GM10847 (cell line): Measurements from ENCODE around the gene MRPL37.

Source experiments
- POLR2A ChIP-seq: IDR thresholded peaks from 2 replicates; pipeline ENCODE4 v1.6.1; 2011; ENCODE audit not compliant: insufficient read length; ENCODE audit errors: extremely low read depth

MRPL37 gene

DNA sequence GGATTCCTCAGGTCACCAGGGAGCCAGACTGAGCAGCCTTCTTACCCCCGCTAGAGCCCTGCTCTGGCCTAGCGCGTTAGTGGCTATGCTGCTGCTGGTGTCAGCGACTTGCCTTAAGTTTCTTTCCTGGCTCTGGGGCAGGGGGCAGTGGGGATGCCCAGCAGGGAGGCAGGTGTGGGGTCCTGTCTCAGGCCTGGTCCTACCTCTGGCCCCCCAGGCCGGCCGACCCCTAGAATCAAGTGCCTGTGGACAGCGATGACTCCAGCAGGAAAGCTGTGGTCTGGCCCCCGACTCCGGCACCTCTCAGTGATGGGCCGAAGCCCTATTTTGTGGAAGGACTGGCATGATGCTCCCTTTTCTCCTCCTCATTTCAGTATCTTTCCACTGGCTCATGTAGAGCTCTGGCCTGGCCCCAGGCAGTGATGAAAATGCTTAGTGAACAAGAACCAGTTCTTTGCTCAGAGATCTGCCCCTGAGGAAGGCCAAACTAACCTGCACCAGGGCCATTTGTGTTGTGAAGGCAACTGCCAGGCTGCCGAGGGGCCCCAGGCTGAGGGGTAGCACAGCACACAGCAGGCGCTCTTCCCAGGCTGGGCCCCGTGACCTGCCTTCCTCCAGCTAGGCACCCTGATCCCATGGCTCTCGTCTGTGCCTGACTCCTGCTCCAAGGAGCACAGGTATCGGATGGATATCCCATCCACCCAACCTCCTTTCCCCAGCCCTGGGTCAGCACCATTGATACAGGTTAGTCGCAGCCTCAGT, 23.7 kb downstream of the MRPL37 start:
- no peak for TF ChIP-seq POLR2A

- no peak for TF ChIP-seq POLR2A
These were observed 24.3 kb downstream of the MRPL37 start for GRCh38 chr1:54224233-54224632.

DNA sequence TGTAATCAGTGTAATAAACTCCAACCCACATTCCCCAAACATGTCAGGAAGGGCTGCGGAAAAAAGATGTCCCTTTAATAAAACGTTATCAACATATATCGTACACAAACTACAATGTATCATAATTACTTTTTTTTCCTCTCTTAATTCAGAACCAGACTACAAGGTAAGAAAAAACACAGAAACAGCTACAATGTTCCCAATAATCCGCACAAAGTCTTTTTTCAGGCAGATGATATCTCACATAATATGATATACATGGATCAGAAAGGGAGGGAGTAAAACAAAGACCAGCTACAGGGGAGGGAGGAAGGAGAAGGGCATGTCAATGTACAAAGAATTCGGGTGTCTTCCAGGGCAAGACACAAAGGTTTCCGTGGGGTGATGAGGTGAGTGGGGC, 25.4 kb downstream of the MRPL37 start:
- no peak for TF ChIP-seq POLR2A

- TF ChIP-seq POLR2A = no peak
These were observed 26.1 kb downstream of the MRPL37 start for GRCh38 chr1:54225986-54226559.

DNA sequence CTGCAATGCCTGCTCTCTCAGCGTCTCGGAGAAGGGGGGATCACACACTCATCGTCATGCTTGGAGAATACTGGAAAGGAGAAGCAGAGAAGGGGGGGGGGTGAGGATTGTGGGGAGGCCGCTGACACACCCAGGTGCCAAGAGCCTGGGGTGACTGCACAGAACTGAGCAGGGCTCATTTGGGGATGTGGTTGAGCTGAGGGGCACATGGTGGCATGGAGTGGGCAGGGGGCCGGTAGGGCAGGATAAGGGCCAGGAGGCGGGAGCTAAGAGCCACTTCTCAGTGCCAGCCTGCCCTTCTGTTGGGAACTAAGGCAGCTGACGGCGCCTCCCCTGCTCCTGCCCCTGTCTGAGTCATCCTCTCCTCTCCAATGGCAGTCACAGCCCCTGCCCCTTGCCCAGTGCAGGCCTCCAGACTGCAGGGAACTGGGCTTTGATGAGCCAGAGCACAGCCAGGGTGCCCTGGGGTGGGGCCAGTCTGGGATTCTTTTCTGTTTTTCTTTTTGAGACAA, 27.2 kb downstream of the MRPL37 start:
- no peak for TF ChIP-seq POLR2A

DNA sequence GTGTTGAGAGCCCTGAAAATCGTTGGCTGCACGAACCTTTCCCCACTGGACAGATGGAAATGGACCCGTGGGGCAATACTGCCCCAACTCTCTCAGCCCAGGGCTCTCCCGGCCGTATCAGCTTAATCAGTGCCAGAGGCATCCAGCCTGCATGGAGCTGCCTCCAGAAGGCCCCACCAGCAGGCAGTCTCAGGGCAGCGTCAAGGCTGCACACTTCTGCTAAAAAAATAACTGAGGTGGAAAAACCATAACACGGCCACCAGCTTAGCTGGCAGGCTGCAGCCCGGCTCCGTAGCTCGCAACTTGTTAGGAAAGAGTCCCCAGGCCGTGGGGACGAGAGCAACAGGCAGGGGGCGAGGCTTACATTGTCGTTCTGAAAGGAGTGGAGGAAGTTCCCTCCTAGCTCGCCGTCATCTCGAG, 27.9 kb downstream of the MRPL37 start:
- no peak for TF ChIP-seq POLR2A

GRCh38 chr1:54228638-54229079, 28.7 kb downstream of the MRPL37 start:
- TF ChIP-seq POLR2A = no peak

DNA sequence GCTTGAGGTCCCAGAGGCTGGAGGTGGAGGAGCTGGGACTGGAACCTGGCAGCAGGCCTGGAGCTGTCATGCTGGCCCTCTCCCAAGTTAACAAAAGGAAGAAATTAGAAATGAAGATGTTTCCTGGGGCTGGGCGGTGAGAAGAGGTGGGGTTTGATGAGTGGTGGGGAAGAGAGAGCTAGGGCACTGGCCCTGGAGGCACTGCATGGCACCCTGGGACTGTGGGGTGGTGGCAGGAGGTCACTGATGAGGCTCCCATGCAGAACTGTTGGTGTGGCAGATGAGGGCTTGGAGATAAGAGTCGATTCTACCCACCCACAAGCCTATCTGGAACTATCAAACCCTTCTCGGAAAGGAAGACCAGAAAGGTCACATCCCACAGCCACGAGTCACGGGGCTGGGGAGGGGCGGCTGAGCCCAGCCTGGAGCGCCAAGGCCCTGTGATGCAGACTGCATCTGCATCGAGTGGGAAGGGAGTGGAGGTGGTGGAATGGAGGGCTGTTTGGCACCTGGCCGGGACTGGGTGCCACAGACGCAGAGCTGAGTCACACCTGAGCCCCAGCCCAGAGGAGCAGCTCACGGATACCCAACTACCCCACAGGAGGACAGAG, 29.4 kb downstream of the MRPL37 start:
- TF ChIP-seq POLR2A = no peak

DNA sequence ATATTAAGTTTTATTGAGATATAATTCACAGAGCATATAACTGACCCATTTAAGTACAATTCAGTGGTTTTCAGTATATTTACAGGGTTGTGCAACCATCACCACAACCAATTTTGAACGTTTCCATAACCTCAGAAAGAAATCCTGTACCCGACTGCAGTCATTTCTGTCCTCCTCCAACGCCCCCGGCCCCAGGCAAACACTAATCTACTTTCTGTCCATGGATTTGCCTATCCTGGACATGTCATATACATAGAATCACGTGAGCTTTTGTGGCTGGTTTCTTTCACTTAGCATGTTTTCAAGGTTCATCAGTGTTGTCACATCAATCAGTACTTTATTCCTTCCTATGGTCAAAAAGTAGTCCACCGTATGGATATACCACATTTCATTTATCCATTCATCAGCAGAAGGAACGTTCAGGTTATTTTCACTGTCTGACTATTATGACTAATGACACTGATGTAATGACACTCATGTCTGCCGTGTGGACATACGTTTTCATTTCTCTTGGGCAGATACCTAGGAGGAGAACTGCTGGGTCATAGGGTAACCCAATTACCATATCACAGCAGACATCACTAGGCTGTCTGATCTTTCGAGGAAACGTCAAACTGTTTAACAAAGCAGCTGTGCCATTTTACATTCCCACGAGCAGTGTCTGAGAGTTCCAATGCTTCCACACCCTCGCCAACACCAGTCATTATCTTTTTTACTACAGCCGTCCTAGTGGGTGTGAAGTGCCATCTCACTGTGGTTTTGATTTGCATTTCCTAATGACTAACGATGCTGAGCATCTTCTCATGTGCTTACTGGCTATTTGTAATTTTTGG, 30.8 kb downstream of the MRPL37 start:
- TF ChIP-seq POLR2A = no peak

DNA sequence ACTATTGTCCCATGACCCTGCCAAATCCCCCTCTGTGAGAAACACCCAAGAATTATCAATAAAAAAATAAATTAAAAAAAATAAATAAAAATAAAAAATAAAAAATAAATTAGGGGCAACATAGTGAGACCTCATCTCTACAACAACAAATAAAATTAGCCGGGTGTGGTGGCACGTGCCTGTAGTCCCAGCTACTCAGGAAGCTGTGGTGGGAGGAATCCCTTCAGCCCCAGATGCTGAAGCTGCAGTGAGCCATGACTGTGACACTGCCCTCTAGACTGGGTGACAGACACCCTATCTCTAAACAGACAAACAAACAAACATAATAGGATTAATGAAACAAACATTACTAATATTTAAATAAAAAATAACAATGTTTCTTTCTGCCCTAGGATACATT, 34.3 kb downstream of the MRPL37 start:
- no peak for TF ChIP-seq POLR2A

DNA sequence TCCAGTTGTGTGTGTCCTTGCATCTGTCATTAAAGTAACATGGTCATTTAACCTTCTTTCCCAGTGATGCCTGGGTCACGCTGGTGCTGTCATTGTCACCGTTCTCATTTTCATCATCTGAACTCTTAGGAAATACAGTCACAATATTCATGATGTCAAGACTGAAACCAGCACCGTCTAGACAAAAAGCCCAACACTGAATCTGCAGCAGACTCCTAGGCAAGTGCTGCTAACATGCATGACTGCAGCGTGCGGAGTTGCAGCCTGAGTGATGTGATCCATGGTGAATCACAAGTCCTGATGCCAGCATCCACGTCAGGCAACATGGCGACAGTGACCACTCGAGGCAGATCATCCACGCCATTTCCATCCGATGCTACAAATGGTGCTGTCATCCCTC, 37.6 kb downstream of the MRPL37 start:
- TF ChIP-seq POLR2A = no peak

DNA sequence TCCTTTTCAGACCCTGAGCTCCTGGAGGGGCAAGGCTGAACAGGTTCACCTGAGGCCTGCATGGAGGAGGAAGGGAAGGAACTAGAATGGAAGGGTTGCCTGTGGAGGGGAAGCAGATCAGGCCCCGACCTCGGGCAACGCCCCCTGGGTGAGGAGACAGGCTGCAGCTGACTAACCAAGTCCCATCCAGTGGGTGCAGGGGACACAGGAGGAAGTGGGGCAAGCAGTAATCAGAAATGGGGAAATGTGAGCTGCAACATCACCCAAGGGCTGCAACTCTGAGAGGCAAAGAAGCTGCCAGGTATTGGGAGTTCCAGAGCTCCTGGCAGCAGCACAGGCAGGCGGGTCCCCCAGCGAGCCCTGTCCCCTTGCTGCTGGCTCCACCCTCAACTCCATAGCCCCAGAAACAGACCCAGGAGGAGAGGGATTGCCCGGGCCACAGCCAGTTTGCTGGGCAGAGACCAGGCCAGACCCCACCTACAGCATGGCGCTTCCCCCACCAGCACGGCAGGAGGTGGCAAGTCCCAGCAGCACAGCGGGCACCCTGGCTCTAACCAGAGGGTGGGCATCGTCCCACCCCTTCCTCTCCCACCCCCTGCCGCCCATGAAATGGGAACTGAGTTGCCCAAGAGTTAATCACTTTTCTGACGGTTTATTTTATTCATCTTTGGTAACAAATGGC, 38.5 kb downstream of the MRPL37 start:
- TF ChIP-seq POLR2A = no peak

GRCh38 chr1:54239035-54239383, 39.0 kb downstream of the MRPL37 start:
- no peak for TF ChIP-seq POLR2A

GRCh38 chr1:54239631-54240031, 39.7 kb downstream of the MRPL37 start:
- TF ChIP-seq POLR2A = no peak
